ENCODE results near the gene PXK.

The PXK gene

DNA sequence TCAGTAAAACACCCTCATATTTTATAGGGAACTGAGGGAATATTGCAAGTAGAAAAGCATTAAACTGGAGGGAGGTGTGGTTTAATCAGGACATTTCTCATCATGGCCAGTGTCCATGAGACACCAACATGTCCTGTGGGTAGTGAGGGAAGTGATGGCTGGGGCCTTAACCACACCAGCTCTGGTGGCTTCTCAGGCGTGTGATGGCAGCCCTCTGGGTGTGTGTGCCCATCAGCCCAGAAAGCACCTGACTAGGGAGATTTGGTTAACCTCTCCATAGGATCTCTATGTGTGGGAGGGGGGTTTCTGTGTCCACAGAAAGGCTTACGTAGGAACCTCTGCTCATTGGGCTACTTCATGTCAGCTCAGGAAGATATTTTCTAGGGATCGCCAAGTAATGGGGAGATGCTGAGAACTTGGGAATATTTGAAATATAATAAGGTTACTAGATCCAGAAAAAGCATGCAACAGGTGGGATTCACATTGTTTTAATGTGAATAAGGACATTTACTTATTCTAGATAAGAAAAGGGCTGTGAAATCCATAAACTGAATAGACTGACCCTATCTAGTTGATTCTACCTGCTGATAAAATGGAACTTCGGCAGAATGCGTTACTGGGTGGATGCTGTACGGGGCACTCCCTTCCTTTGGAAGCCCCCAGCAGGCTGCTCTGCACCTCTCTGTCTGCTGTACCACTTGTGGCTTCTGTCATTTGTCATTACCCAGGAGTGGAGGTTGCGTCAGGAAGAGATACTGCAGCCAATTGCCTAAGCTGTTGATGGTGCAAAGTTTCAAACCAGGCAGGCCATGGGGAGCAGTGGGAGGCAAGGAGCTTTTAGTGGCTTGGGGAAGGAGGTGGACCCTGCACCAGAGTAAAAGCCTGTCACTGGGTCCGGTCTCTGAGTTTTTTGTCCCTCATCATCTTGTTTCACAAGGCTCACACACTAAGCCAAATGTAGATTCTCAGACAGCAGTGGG is 79.4 kb downstream of the PXK start:
- no peak for DNase-seq (ENCODE audit: low read depth, low spot score)
- H3K36me3 ChIP-seq (ENCODE audit: insufficient read depth, insufficient read length, low read length) = peaks cover 7% of the 10 kb centered on the region

DNA sequence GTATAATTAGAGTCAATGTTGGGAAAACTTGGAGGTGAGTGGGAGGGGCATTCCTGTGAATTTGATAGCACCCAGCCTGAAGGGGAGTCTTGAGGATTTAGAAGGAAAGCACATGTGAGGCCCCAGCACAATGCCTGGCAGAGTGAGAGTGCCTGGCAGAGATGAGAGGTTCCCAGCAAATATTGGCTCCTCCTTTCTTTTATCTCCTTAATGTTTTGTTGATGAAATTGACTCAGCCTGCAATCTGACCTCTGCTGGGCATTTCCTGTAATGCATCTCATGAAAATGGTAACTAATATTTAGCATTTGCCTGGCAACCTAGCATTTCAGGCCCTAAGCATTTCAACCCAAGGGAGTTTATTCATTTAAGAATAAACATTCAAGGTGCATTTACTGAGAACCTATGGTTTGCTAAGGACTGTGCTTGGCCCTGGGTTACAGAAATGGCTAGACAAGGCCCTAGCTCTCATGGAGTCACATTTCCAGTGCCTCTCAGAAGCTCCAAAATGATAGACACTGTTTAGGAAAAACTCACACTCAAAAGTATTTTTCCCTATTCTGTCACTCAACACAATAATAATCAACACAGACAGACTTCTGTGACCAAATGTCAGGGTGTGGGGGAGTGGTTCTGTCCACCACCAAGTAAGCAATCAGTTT is 82.0 kb downstream of the PXK start:
- no peaks in the 10 kb centered on the region for H3K27me3 ChIP-seq (ENCODE audit: insufficient read depth, insufficient read length)
- H3K9ac ChIP-seq (ENCODE audit: insufficient read length, low read depth) = no peak overlapping the region
- H3K36me3 ChIP-seq (ENCODE audit: insufficient read depth, insufficient read length, low read length) = peaks cover 7% of the 10 kb centered on the region
- peaks cover 9% of the 10 kb centered on the region for H3K4me1 ChIP-seq (ENCODE audit: insufficient read depth, insufficient read length)
- no peak for DNase-seq (ENCODE audit: low read depth, low spot score)
- H3K9me3 ChIP-seq (ENCODE audit: insufficient read depth, low read length) = no peaks in the 10 kb centered on the region
- no peak overlapping the region for H3K4me3 ChIP-seq (ENCODE audit: insufficient read length, low read depth)
- TF ChIP-seq YY1 (IDR thresholded peaks at IDR 0.05; ENCODE audit: insufficient read depth, insufficient read length) (no peak), SUZ12 (IDR thresholded peaks at IDR 0.05; ENCODE audit: extremely low read depth, insufficient read depth, insufficient read length) (no peak), ZNF274 (IDR thresholded peaks at IDR 0.05; ENCODE audit: low read depth, low read length) (no peak)

More for the DNA sequence above, 79.4 kb downstream of the PXK start:
- H3K9me3 ChIP-seq (ENCODE audit: insufficient read depth, low read length) = no peaks in the 10 kb centered on the region
- TF ChIP-seq ZNF274 (IDR thresholded peaks at IDR 0.05; ENCODE audit: low read depth, low read length) (no peak), SUZ12 (IDR thresholded peaks at IDR 0.05; ENCODE audit: extremely low read depth, insufficient read depth, insufficient read length) (no peak), YY1 (IDR thresholded peaks at IDR 0.05; ENCODE audit: insufficient read depth, insufficient read length) (no peak)
- no peak overlapping the region for H3K9ac ChIP-seq (ENCODE audit: insufficient read length, low read depth)
- no peak overlapping the region for H3K4me3 ChIP-seq (ENCODE audit: insufficient read length, low read depth)
- peaks cover 9% of the 10 kb centered on the region for H3K4me1 ChIP-seq (ENCODE audit: insufficient read depth, insufficient read length)
- no peaks in the 10 kb centered on the region for H3K27me3 ChIP-seq (ENCODE audit: insufficient read depth, insufficient read length)

DNA sequence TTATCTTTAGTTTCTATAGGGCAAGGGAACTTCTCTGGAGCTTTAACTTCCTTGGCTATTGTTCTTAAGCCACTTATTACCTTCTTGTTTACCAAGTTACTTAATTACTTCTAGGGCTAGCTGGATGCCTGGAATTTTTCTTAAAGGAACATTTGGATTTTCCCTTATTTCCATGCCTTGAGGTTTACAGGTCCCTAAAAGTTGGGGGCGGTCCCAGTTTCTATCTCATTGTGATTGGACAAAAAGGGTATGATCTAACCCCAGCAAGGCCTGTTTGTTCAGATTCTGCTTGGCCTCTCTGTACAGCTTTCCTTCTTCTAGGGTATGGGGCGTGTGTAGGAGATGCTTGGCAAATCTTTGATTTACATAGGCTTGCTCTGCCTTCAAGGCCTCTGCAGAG is 83.5 kb downstream of the PXK start:
- no peak for TF ChIP-seq SUZ12 (IDR thresholded peaks at IDR 0.05; ENCODE audit: extremely low read depth, insufficient read depth, insufficient read length)
- TF ChIP-seq YY1 (IDR thresholded peaks at IDR 0.05; ENCODE audit: insufficient read depth, insufficient read length) = no peak
- no peak for TF ChIP-seq ZNF274 (IDR thresholded peaks at IDR 0.05; ENCODE audit: low read depth, low read length)
- peaks cover 9% of the 10 kb centered on the region for H3K4me1 ChIP-seq (ENCODE audit: insufficient read depth, insufficient read length)
- no peak overlapping the region for H3K4me3 ChIP-seq (ENCODE audit: insufficient read length, low read depth)
- no peak for DNase-seq (ENCODE audit: low read depth, low spot score)
- H3K27me3 ChIP-seq (ENCODE audit: insufficient read depth, insufficient read length) = no peaks in the 10 kb centered on the region
- H3K9me3 ChIP-seq (ENCODE audit: insufficient read depth, low read length) = no peaks in the 10 kb centered on the region
- peaks cover 17% of the 10 kb centered on the region for H3K36me3 ChIP-seq (ENCODE audit: insufficient read depth, insufficient read length, low read length)
- no peak overlapping the region for H3K9ac ChIP-seq (ENCODE audit: insufficient read length, low read depth)

DNA sequence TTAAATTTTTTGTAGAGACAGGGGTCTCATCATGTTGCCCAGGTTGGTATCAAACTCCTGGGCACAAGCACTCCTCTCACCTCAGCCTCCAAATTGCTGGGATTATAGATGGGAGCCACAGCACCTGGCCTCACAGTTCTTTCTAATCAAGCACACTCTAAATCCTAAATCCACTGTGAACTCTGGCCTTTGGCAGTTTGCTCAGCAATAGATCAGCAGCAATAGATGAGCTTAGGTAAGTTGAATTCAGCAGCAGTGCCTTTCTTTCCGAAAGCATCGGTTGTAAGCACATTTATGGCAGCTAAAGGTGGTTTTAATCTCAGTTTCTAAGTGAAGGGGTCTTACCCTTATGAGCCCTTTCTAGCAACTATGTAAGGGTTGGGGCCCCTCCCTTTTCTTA is 84.4 kb downstream of the PXK start:
- no peak for DNase-seq (ENCODE audit: low read depth, low spot score)
- no peak overlapping the region for H3K4me3 ChIP-seq (ENCODE audit: insufficient read length, low read depth)

DNA sequence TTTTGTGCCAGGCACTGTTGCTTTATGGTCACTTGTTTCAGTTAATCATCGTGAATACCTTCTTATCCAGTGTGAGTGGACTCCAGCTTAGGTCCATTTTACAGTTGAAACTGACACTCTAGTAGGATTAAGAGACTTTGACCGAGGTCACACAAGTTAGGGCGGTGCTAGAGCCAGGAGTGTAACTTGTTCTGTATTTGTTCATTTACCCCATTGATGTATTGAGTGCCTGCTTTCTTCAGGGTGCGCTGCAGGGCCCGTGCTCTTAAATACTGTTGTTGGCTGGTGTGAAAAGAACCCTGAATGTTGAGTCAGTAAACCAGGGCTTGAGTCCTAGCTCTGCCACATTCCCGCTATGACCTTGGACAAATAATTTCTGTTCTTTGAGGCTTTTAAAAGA is 85.5 kb downstream of the PXK start:
- H3K27me3 ChIP-seq (ENCODE audit: insufficient read depth, insufficient read length) = no peaks in the 10 kb centered on the region
- H3K4me3 ChIP-seq (ENCODE audit: insufficient read length, low read depth) = no peak overlapping the region
- H3K9ac ChIP-seq (ENCODE audit: insufficient read length, low read depth) = no peak overlapping the region
- TF ChIP-seq YY1 (IDR thresholded peaks at IDR 0.05; ENCODE audit: insufficient read depth, insufficient read length) (no peak), SUZ12 (IDR thresholded peaks at IDR 0.05; ENCODE audit: extremely low read depth, insufficient read depth, insufficient read length) (no peak), ZNF274 (IDR thresholded peaks at IDR 0.05; ENCODE audit: low read depth, low read length) (no peak)
- H3K36me3 ChIP-seq (ENCODE audit: insufficient read depth, insufficient read length, low read length) = peaks cover 29% of the 10 kb centered on the region
- peaks cover 5% of the 10 kb centered on the region for H3K4me1 ChIP-seq (ENCODE audit: insufficient read depth, insufficient read length)
- DNase-seq (ENCODE audit: low read depth, low spot score) = no peak
- H3K9me3 ChIP-seq (ENCODE audit: insufficient read depth, low read length) = no peaks in the 10 kb centered on the region

More for the DNA sequence above, 84.4 kb downstream of the PXK start:
- Histone ChIP-seq H3K27me3 (ENCODE audit: insufficient read depth, insufficient read length) (no peaks in the 10 kb centered on the region), H3K9me3 (ENCODE audit: insufficient read depth, low read length) (no peaks in the 10 kb centered on the region), H3K9ac (ENCODE audit: insufficient read length, low read depth) (no peak overlapping the region), H3K36me3 (ENCODE audit: insufficient read depth, insufficient read length, low read length) (peaks cover 18% of the 10 kb centered on the region), H3K4me1 (ENCODE audit: insufficient read depth, insufficient read length) (peaks cover 9% of the 10 kb centered on the region)
- TF ChIP-seq YY1 (IDR thresholded peaks at IDR 0.05; ENCODE audit: insufficient read depth, insufficient read length) (no peak), ZNF274 (IDR thresholded peaks at IDR 0.05; ENCODE audit: low read depth, low read length) (no peak), SUZ12 (IDR thresholded peaks at IDR 0.05; ENCODE audit: extremely low read depth, insufficient read depth, insufficient read length) (no peak)

DNA sequence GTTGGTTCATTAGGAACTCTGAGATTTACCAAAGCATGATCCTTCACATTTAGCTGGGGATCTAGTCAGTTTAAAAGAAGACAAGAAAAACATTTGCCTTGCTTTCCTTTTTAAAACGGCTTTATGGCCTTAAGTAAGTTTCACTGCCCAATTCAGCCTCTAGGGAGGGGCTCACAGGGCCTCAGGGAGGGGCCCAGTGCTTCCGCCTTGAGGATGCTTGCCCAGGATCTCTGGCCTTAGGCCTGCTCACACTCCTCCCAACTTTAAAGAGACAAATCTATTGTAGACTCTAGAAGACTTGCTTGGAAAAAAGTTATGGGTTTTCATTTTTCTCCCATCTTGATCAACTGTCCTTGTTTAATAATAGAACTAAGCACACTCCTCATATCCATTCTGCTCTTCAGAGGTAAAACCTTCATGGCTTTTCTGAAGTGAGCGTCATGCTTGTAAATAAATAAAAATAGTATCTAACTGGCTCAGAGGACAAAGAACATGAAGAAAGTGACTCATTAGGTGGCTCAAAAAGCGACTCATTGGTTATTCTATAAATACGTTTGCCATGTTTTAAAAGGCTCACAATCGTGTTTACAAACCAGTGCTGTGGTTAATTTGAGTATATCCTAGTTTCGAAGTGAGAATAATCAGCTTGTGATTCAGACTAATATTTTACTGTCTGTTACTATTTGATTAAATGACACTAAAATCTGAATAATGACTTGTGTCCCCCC is 87.3 kb downstream of the PXK start:
- Histone ChIP-seq H3K9ac (ENCODE audit: insufficient read length, low read depth) (no peak overlapping the region), H3K27me3 (ENCODE audit: insufficient read depth, insufficient read length) (no peaks in the 10 kb centered on the region), H3K9me3 (ENCODE audit: insufficient read depth, low read length) (no peaks in the 10 kb centered on the region), H3K4me1 (ENCODE audit: insufficient read depth, insufficient read length) (peaks cover 5% of the 10 kb centered on the region), H3K4me3 (ENCODE audit: insufficient read length, low read depth) (no peak overlapping the region), H3K36me3 (ENCODE audit: insufficient read depth, insufficient read length, low read length) (peaks cover 46% of the 10 kb centered on the region)
- TF ChIP-seq SUZ12 (IDR thresholded peaks at IDR 0.05; ENCODE audit: extremely low read depth, insufficient read depth, insufficient read length) = no peak
- TF ChIP-seq ZNF274 (IDR thresholded peaks at IDR 0.05; ENCODE audit: low read depth, low read length) = no peak
- no peak for TF ChIP-seq YY1 (IDR thresholded peaks at IDR 0.05; ENCODE audit: insufficient read depth, insufficient read length)
- DNase-seq (ENCODE audit: low read depth, low spot score) = no peak
